22Rv1 (cell line): ENCODE results near the gene KIRREL2.

ENCODE experiments used
- H3K27ac ChIP-seq: fragments of 450-650 bp; 2 replicates; pipeline ENCODE4 v1.5.1; 2017
- ZFX ChIP-seq: fragments of 450-650 bp; IDR thresholded peaks from 2 replicates; pipeline ENCODE4 v1.6.1; 2017; ENCODE audit warnings: antibody characterized with exemption, borderline replicate concordance
- TF ChIP-seq, protein P1 (sequence below): fragments of 450-650 bp; IDR thresholded peaks from 2 replicates; pipeline ENCODE4 v1.5.1; 2017; ENCODE audit warnings: mild to moderate bottlenecking

KIRREL2 gene

DNA sequence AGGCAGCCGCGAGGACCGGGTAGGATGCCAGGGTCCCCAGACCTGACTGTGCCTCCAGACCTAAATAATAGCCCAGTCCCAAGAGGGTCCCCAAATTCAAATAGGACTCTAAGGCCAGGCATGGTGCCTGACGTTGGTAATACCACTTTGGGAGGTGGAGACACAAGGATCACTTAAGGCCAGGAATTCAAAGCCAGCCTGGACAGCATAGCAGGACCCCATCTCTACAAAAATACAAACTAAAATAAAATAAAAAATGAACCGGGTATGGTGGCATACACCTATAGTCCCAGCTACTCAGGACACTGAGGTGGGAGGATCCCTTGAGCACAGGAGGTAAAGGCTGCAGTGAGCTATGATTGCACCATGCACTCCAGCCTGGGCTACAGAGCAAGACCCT is 6.3 kb downstream of the KIRREL2 start:
- no peak overlapping the region for H3K27ac ChIP-seq
- TF ChIP-seq, protein P1, sequence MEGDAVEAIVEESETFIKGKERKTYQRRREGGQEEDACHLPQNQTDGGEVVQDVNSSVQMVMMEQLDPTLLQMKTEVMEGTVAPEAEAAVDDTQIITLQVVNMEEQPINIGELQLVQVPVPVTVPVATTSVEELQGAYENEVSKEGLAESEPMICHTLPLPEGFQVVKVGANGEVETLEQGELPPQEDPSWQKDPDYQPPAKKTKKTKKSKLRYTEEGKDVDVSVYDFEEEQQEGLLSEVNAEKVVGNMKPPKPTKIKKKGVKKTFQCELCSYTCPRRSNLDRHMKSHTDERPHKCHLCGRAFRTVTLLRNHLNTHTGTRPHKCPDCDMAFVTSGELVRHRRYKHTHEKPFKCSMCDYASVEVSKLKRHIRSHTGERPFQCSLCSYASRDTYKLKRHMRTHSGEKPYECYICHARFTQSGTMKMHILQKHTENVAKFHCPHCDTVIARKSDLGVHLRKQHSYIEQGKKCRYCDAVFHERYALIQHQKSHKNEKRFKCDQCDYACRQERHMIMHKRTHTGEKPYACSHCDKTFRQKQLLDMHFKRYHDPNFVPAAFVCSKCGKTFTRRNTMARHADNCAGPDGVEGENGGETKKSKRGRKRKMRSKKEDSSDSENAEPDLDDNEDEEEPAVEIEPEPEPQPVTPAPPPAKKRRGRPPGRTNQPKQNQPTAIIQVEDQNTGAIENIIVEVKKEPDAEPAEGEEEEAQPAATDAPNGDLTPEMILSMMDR, result no peak
- no peak for TF ChIP-seq ZFX

GRCh38 chr19:35868172-35868822 is 11.6 kb downstream of the KIRREL2 start, which contains the start of gene APLP1:
TSS of gene APLP1 (plus strand) at chr19:35868574. CDS start at chr19:35868637, 63 bp downstream.
- peak within 1 kb of the TSS; percentile 61 for H3K27ac ChIP-seq
- TF ChIP-seq ZFX, result no peak
- TF ChIP-seq, protein P1, result no peak

- no peak for TF ChIP-seq ZFX
- TF ChIP-seq, protein P1, result no peak
- H3K27ac ChIP-seq, result peak overlapping the region; percentile 61
Observed at GRCh38 chr19:35868823-35869326, 12.2 kb downstream of the KIRREL2 start.

- peak overlapping the region; percentile 61 for H3K27ac ChIP-seq
- TF ChIP-seq ZFX, result no peak
- TF ChIP-seq, protein P1, result no peak
Observed at GRCh38 chr19:35869327-35870123, 12.8 kb downstream of the KIRREL2 start.

GRCh38 chr19:35870124-35870736 is 13.5 kb downstream of the KIRREL2 start:
- peak overlapping the region; percentile 61 for H3K27ac ChIP-seq

DNA sequence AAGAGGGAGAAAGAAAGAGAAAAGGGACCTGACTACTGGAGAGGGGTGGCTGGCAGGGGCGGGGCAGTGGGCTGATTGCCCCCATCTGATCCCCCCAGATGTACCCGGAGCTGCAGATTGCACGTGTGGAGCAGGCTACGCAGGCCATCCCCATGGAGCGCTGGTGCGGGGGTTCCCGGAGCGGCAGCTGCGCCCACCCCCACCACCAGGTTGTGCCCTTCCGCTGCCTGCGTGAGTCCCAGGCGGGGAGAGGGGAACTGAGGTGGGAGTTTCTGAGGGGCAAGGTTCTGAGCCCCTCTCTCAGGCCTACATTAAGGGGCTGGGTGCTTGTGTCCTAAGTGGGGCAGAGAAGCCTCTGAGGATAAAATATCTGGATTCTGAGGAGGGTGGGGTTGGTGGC is 14.1 kb downstream of the KIRREL2 start:
- no peak for TF ChIP-seq ZFX
- TF ChIP-seq, protein P1, result no peak
- no peak overlapping the region for H3K27ac ChIP-seq

DNA sequence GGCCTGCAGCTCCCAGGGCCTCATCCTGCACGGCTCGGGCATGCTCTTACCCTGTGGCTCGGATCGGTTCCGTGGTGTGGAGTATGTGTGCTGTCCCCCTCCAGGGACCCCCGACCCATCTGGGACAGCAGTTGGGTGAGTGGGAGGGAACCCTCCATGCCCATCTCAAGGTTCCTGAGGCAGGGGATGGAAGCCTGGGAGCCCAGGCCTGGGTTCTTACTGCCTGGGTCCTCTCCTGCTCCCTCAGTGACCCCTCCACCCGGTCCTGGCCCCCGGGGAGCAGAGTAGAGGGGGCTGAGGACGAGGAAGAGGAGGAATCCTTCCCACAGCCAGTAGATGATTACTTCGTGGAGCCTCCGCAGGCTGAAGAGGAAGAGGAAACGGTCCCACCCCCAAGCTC is 14.9 kb downstream of the KIRREL2 start:
- no peak for TF ChIP-seq ZFX
- TF ChIP-seq, protein P1, result no peak
- no peak overlapping the region for H3K27ac ChIP-seq
